ENCODE data around the gene CAMTA1. TPM values are rescaled to one million over a fixed set of nuclear protein-coding genes. Genes with fewer than 3 reads are reported as not detected.

CAMTA1 gene
- total RNA-seq, 1 experiment from 2014 or later = 105 TPM

DNA sequence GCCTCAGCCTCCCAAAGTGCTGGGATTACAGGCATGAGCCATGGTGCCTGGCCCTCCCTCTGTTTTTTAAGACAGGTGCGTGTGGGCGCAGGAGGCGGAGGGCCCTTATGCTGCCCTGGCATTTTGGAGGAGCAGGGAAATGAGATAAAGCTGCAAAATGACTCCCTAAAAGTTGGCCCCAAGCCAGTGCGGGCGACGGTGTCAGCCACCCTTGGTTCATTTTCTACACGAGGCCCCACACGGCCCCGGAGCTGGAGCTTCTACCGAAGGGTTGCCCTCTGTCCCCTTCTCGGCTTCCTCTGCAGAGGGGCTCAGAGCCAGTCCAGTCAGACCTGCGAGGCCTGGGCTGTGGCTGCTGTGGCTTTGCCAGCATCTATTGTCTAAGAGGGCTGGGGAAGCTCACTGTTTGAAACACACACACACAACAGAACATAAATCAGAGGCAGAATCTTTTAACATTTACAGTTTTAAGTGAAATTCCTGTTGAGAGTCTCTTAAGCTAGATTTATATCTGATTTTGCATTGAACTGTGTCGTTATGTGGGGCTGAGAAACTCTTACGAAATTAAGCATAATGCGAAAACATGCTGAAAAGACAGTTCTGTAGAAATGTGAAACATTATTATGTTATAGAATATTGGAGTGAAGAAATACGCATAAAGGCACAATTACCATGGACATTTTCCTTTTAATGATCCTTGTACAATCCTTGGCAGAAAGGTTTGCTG is 255.9 kb downstream of the CAMTA1 start:
- no peak for DNase-seq (ENCODE audit: low read depth)

DNA sequence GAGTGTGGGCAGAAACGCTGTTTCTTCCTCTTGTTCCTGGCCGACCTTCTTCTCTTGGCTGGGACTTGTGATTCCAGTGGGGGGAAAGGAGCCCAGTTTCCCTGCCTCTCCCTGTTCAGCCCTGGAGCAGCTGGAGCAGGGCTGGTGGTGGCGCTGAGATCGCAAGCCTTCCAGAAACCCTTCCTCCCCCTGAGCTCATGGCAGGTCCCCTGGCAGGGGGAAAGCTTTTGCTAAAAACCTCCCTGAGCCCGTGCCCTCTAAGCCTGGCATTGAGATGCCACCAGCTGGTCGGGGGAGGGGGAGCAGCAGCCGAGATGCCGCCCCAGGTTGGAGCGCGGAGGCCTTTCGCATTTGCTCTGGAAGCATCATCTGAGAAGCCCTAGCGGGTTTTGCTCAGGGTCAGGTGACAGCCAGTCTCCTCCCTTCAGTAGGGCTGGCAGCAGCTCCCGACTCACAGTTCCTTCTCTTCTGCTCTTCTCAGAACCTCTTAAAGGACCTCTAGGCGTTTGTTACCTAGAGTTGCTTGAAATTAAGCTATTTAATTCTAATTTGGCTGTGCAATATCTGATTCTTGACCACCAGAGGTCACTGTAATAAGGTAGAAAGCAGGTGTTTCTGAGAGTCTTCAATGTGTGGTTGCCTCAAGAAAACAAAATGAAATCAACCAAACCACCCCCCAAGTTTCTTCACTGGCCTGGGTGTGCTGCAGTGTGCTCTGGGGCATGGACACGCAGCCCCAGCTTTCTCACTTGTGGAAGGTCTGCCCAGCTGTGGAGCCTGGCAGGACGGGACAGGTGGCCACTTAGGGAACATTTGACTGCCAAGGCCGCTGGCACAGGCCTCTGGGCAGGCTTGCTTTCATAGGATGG is 257.3 kb downstream of the CAMTA1 start:
- DNase-seq (ENCODE audit: low read depth) = peak; percentile 36

DNA sequence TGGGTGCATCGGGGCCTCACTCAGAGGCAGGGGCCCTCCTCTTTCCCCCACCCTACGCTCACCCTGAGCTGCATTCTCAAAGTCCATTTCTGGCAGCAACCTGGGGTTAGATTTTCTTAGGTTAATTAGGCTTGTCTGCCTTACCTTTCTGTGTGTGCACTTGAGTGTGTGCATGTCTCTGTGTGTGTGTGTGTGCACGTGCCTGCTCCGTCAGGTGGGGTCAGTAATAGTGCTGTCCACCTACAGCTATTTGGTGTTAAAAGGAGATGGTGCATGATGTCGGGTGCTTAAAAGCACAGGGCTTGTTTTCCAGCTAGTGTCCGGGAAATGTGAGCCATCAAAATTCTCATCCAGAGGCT is 257.9 kb downstream of the CAMTA1 start:
- no peak for DNase-seq (ENCODE audit: low read depth)

DNA sequence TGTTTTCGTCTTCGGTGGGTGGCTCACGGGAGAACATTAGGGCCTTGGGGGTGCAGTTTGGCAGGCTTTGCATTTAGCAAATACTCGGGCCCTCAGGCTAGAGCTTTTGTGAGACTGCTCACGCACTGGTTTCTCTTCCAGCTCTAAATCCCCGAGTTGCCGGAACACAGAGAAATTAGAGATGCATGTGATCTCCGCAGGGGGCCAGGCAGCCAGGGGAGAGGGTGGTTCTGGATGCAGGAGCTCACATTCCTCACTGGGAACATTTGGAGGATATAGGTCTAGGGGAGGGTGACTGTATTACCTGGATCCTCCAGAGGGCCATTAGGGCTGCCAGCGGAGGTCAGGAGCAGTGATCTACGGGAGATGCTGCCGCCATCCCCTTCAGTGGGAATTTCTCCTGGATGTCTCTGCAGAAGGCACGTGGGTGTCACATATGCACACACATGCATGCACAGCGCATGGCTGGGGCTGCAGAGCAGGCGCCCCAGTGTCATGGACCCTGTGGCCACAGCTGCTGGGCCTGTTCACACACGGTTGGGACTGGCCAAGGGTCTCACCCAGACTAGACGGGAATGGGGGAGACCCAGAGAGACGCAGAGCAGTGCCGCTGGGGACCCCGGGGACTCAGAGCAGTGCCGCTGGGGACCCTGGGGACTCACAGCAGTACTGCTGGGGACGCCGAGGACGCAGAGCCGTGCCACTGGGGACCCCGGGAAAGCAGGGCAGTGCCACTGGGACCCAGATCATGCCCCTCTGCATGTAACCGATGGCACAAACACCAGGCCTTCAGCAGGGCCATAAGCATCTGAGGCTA is 258.7 kb downstream of the CAMTA1 start:
- DNase-seq (ENCODE audit: low read depth) = no peak

DNA sequence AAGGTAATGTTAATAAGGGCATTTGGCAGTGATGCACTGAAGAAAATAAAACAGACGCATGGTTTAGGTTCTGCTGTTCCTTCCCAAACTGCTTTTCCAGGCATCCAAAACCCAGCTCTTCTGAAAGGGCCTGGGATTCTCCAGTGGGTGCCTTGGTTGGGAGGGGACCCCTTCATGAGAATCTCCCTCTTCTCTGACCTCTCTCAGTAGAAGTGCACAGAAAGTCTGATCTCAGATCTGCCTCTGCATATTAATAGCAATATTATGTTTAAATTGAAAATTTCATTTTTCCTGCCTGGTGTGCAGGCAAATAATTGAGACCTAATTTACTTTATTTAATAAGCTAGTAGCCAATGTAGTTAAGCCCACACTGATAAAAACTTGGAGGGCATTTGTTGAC is 260.6 kb downstream of the CAMTA1 start:
- no peak for DNase-seq (ENCODE audit: low read depth)

DNA sequence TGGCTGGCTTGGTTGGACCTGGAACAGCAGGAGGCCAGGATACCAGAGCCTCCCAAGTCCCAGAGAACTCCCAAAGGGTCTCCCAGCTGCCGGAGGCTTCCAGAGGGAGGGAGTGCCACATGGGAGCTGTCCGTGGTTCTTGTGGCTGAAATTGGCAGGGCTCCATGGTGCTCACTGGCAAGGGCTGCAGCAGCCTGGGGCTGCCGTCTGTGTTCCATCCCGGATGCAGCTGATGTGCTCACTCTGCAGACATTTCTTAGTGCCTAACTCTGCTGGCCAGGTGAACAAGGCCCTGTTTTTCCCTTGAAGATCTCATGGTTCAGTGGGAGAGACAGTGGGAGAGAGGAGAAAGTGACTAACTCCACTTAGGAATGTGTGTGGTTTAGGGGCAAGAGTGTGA is 261.1 kb downstream of the CAMTA1 start:
- DNase-seq (ENCODE audit: low read depth) = peak; percentile 90

DNA sequence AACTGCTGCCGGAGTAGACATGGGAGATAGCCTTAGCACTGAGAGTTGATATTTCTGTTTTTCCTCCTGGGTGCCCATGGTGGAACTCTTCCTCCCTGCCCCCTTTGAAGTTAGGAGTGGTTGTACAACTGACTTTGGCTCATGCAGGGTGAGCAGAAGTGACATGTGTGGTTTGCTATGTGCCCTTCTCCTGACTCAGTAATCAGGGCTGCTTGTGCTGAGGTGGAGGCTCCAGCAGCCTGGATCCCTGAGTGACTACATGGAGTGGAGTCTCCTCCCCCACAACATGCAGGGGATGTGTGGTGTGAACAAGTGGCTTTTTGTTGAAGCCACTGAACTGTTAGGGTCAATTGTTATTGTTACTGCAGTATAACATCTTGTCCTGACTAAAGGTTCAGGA is 261.6 kb downstream of the CAMTA1 start:
- peak; percentile 28 for DNase-seq (ENCODE audit: low read depth)

DNA sequence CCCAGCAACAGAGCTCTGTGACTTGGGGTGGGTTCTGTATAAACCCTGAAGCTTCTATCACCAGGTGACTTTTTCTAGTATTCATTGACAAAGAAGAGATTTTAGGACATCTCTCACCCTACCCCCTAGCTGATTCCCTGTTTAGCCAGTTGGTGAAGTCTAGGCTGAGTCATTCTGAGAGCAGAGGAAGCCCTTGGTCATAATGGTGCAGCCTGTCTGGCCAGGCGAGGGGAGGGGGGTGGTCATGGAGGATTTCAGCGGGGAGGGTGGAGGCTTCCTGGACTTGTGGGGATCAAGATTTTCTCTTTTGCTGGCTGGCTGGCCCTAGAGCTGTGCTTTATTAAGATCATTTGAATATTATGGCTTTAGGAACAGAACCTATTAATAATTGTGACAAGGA is 262.6 kb downstream of the CAMTA1 start:
- DNase-seq (ENCODE audit: low read depth) = peak; percentile 33

DNA sequence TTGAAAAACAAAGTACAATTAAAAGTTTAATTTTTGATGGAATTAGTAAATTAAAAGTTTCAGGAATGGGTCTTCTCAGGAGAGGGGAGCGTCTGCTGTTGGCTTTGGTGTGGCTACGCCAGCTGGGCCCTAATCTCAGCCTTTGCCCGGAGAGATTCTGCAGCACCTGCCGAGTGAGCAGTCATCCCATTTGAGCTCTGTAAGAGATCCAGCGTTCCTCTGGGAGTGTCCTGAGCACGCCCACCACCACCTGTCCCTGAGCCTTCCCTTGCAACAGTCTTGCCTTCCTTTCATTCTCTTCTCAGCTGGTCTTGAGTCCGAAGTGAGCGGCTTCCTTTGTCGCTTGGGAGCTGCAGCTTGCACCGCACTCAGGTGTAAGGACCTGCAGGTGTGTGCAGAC is 263.1 kb downstream of the CAMTA1 start:
- no peak for DNase-seq (ENCODE audit: low read depth)

DNA sequence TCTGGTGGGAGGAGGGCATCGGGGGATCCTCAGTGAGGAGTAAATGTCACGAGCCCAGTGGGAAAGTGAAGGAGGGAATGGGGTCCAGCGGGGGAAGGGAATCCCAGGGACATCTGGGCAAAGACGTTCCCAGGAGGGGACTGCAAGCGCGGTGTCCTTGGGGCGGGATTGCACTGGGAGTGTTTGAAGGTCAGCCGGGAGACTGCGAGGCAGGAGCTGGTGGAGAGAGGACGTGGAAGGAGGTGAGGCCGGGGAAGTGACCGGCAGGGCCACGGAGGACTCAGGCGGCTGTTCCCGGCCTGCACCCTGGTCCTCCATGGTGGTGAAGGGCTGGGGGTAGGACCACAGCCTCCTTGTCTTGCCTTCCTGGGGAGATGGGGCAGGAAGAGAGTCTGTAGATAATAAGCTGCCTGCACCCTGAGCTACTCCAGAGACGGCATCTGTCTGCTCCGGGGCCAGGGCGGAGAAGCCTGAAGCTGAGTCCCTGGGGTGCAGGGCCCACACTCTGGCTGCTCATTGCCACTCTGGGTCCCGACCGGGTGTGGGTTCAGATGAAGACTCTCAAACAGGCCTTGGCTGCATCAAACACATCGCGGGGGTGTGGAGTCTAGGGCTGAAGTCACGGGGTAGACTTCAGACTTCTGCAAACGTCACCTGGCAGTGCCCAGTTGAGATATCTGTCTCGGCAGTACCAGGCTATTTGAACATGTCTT is 264.8 kb downstream of the CAMTA1 start:
- no peak for DNase-seq (ENCODE audit: low read depth)

DNA sequence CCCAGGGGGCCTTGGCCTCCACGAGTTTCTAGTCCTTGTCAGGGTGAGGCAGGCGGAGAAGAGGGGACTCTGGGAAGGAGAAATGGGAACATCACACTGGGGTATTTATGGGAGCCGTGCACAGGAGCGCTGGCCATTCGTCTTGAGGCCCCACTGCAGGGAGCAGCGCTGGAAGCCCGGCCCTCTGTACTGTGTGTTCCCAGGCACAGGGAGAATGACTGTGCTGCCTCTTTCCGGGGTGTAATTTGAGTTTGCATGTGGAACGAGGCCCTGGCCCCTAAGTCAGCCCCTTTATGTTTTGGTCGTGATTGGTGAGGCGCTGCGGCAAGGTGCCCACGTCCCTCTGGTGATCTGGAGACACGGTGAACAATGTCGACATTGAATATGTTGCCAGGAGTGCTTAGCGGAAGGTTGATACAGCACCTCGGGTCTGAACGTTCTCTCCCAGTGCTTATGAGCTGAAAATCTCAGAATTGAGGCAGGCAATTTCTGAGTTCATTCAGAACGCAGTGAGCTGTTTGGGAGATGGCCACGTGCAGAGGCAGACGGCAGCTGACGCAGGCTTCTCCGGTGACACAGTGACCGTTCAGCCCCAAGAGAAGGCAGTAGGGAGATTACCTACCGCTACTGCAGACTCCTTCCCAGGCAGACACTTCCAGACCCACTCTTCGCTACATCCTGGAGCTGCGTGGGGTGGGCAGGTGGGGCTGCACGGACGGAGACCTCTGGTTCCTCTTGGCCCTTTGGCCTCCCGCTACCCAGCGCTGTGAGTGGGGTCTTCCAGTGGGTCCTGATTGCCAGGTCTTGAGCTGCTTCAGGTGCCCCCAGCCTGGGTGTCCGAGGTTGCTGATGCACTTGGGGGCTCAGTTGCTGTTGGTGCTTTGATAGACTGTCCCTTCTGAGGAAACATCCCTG is 265.8 kb downstream of the CAMTA1 start:
- DNase-seq (ENCODE audit: low read depth) = no peak

DNA sequence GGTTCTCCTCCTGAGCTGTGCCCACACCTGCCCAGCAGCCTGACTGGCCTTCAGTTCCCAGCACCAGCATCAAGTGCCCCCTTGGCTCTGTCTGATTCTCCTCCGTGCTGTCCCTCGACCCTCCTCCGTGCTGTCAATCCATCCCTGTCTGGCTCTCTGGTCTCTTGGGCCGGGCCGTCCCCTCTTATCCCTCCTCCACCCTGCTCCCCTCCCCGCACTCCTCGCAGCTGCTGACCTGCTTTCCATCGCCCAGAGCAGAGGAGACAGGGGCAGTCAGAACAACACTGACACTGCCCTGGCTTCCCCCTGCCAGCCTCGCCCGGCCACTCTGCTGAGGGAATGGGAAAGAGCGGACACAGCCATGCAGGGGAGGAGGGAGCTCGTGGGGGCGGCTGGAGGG is 267.4 kb downstream of the CAMTA1 start:
- no peak for DNase-seq (ENCODE audit: low read depth)

DNA sequence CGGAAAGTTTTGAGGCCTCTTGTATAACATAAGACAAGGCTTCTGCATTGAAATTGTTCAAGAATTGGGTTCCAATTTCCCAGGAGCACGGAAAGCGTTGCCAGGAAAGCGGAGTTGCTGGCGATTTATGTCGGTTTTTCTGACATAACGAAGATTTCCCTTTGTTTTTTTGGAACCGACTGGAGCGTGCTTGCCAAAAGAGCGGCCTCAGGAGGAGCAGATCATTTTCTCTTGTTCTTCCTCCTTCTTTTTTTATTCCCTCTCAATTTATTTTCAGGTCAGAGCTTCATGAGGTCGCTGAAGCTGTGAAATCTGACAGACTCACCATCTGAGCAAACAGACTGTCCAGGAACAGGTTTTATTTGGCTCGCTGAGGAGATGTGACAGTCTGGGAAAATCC is 275.5 kb downstream of the CAMTA1 start:
- DNase-seq (ENCODE audit: low read depth) = no peak

DNA sequence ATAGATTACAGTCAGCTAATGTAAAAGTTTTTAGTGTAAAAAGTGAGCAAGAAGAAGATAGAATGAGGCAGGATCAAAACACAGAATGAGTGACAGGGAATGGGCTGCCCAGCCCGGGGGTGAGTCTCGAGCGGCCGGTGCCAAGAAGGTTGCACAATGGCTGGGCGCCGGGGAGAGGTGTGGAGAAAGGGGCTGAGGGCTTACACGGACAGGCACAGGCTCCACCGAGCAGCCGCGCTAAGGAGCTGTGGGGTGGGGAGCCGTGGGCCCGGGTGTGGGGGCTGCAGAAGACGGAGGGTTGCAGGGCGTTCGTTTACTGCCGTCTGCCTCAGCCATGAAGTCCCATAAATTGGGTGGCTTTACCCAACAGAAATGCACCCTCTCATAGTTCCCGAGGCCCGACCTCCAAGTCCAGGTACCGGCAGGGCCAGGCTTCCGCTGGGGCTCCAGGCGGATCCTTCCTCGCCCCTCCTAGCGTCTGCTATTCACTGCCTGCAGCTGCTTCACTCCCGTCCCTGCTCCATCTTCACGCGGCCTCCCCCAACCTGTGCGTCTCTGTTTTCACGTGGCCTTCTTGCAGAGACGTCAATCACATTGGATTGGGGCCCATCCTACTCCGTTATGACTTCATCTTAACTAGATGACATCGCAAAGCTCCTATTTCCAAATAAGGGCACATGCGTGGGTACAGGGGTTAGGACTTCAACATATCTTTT is 277.2 kb downstream of the CAMTA1 start:
- no peak for DNase-seq (ENCODE audit: low read depth)

DNA sequence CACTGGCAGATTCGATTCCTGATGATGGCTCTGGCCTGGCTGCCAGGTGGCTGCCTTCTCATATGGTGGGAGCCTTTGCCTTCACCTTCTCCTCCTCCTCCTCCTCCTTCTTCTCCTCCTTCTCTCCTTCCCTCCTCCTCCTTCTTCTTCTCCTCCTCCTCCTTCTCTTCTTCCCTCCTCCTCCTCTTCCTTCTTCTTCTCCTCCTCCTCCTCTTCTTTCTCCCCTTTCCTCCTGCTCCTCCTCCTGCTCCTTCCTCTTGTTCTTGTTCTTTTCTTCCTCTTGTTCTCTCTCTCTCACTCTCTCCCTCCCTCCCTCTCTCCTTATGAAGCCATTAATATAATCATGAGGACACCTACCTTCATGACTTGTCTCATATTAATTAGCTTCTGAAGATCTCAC is 278.7 kb downstream of the CAMTA1 start:
- no peak for DNase-seq (ENCODE audit: low read depth)

DNA sequence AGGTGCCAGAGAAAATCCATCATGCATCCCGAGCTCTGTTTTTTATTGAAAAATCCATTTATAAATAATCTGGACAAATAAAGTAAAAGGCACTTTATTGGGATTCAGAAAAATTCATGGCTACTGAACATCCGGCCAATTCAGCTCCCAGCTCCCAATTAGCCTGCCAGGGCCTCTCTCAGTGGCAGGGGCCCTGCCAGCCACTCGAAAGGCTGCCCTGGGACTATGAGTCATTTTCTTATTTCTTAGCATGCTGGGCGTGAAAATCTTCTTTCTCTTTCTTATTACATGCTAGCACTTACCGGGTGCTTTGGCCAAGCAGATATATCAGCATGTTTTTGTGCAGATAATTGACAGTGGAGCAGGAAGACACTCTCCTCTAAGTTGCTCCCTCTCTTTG is 283.3 kb downstream of the CAMTA1 start:
- DNase-seq (ENCODE audit: low read depth) = no peak

DNA sequence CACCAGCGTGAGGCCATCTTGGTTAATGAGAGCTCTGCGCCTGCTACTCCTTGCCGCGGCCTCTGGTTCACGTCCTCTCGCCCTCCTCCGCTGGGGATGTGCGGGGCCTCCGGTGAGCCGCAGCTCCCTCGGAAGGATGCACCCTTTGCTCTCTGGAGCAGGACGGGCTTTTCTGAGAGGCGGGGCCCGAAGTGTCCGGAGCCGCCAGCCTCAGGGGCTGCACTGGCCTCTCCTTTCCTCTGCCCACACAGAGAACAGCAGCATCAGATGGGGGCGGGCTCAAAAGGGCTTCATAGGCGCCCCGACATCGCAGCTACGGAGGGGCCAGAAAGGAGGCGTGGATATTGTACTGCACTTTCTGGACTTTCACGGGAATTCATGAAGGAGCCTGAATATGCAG is 284.7 kb downstream of the CAMTA1 start:
- DNase-seq (ENCODE audit: low read depth) = peak; percentile 13

DNA sequence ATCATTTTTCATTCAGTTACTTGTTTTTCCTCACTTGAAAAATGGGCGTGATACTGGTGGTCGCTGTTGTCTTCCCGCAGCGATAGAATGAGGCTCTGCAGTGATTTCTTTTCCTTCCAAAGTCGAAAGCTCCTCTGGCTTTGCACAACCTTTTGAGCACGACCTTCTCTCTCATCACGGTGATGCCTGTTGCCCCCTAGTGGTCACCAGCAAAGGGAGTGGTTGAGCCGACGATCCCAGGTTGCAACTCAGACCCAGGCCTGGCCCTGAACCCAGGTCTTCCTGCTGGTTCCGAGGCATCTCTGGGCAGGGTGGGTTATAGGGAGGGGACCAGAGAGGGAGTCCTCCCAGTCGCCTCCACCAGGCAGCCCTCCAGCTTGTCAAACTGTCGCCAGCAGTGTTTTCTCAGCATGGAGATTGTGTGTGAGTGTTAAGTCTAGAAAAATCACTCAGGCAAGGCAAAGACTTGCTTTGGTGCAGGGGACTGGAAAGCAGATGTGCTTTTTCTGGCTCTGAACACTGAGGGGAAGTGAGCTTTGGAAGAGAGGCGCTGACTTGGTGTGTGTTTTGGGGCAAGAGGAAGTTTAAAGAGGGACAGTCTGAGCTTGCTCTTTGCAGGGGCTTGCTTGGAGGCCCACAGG is 285.3 kb downstream of the CAMTA1 start:
- DNase-seq (ENCODE audit: low read depth) = peak; percentile 79

DNA sequence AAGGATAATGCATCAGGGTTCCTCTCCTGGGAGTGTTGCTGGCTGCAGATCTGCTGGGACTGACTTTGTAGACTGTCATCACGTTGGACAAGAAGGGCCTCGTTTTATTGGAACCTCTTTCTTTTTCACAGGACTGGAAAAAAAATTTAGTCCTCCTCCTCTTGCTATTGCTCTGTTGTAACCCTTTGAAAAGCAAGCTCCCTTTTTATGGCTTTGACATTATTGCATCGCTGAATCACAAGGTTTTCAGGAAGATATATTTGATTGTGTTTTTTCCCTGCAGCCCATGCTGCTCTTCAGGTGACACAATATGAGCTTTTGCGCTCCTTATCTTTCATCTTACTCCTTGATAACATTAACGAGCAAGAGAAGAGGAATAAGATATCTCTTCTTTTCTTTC is 290.9 kb downstream of the CAMTA1 start:
- DNase-seq (ENCODE audit: low read depth) = no peak

DNA sequence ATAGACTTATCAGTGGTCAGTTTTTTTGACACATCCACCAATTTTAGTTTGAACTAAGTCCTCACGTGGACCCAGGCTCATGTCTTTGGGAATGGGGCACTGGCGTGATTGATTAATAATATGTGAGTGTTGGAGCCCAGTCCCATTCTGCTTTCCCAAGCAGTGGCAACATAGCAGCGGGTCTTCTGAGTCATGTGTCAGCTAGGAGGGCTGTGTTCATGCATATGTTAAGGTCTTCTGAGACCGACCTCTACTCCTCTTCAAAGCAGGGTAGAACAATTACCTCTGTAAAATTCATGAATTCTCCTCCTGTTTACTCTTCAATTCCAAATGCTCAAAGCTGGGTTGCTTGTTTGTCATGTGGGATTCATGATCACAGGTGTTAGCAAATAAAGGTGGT is 291.3 kb downstream of the CAMTA1 start:
- DNase-seq (ENCODE audit: low read depth) = no peak
